ENCODE data around the gene NUPR1. TPM values are rescaled to one million over a fixed set of nuclear protein-coding genes. Genes with fewer than 3 reads are reported as not detected.

NUPR1 gene
- polyA plus RNA-seq, 1 experiment, result 108 TPM

DNA sequence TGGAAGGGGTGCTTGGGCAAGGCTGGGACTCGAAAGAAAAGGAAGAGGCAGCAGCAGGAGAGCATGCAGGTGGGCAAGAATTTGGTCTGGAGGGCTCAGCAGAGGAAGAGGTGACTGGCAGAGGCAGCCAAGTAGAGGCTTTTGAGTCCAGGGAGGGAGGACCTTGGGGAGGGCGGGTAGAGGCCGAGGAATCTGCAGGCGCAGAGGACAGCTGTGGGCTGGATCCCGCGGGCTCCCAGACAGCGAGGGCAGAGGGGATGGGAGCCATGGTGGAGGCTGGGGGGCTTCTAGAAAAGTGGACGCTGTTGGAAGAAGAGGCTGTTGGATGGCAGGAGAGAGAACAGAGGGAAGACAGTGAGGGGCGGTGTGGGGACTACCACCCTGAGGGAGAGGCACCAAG, 41.4 kb downstream of the NUPR1 start:
- ChIA-PET POLR2A (no interaction called here), CTCF (no interaction called here)
- Histone ChIP-seq H3K9me3 (ENCODE audit: control insufficient read depth, insufficient read depth, low read length) (no peaks in the 10 kb centered on the region), H3K27ac (ENCODE audit: low read depth, low read length) (no peak overlapping the region), H3K4me3 (ENCODE audit: low read depth, low read length) (no peak overlapping the region), H3K27me3 (ENCODE audit: control insufficient read depth, insufficient read depth, low read length) (peaks cover 14% of the 10 kb centered on the region)
- DNase-seq (ENCODE audit: low read depth, low spot score), result no peak
- TF ChIP-seq, protein P1, sequence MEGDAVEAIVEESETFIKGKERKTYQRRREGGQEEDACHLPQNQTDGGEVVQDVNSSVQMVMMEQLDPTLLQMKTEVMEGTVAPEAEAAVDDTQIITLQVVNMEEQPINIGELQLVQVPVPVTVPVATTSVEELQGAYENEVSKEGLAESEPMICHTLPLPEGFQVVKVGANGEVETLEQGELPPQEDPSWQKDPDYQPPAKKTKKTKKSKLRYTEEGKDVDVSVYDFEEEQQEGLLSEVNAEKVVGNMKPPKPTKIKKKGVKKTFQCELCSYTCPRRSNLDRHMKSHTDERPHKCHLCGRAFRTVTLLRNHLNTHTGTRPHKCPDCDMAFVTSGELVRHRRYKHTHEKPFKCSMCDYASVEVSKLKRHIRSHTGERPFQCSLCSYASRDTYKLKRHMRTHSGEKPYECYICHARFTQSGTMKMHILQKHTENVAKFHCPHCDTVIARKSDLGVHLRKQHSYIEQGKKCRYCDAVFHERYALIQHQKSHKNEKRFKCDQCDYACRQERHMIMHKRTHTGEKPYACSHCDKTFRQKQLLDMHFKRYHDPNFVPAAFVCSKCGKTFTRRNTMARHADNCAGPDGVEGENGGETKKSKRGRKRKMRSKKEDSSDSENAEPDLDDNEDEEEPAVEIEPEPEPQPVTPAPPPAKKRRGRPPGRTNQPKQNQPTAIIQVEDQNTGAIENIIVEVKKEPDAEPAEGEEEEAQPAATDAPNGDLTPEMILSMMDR (IDR thresholded peaks at IDR 0.05; ENCODE audit: low read depth, low read length), result no peak

GRCh38 chr16:28496844-28497243, 41.9 kb downstream of the NUPR1 start:
- DNase-seq (ENCODE audit: low read depth, low spot score), result no peak
- ChIA-PET CTCF (interaction anchor here (0.5 kb wide), 1 partner anchor 217 kb away, joined by 3 read pairs; no protein-coding TSS in a partner anchor), POLR2A (no interaction called here)
- Histone ChIP-seq H3K9me3 (ENCODE audit: control insufficient read depth, insufficient read depth, low read length) (no peaks in the 10 kb centered on the region), H3K27me3 (ENCODE audit: control insufficient read depth, insufficient read depth, low read length) (peaks cover 14% of the 10 kb centered on the region), H3K4me3 (ENCODE audit: low read depth, low read length) (no peak overlapping the region), H3K27ac (ENCODE audit: low read depth, low read length) (no peak overlapping the region)
- TF ChIP-seq, protein P1 (IDR thresholded peaks at IDR 0.05; ENCODE audit: low read depth, low read length), result no peak

DNA sequence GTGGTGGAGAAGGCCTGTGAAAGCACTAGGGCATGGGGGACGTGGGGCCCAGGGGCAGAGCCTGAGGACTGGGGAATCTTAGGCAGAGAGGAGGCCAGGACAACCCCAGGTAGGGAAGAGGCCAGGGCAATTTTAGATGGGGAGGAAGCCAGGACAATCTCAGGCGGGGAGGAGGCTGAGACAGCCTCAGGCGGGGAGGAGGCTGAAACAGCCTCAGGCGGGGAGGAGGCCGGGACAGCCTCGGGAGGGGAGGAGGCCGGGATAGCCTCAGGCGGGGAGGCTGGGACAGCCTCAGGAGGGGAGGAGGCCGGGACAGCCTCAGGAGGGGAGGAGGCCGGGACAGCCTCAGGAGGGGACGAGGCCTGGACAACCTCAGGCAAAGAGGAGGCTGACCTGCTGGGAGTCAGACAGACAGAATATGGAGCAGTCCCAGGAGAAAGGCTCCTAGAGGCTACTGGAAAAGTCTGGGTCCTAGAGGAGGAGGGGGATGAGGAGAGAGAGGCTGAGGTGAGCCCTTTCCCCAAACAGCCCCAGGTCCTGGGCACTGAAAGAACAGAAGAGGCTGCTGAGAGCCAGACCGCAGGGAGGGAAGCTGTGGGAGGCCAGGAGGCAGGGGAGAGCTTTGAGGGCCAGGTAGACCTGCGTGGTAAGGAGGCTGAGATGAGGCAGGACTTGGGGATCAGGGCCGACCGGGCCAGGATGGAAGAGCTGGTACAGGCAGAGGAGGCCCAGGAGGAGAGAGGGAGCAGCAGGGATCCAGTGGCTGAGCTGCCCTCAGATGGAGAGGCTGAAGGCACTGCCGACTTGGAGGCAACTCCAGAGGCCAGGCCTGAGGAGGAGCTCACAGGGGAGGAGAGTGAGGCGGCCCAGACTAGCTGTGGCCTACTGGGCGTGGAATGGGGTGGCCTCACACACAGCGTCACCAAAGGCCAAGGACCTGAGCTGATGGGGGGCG, 42.7 kb downstream of the NUPR1 start:
- Histone ChIP-seq H3K27ac (ENCODE audit: low read depth, low read length) (no peak overlapping the region), H3K9me3 (ENCODE audit: control insufficient read depth, insufficient read depth, low read length) (no peaks in the 10 kb centered on the region; the same call in 1 of the 2 replicates), H3K27me3 (ENCODE audit: control insufficient read depth, insufficient read depth, low read length) (peaks cover 14% of the 10 kb centered on the region), H3K4me3 (ENCODE audit: low read depth, low read length) (no peak overlapping the region)
- no peak for DNase-seq (ENCODE audit: low read depth, low spot score)
- ChIA-PET CTCF (no interaction called here), POLR2A (no interaction called here)
- TF ChIP-seq, protein P1 (IDR thresholded peaks at IDR 0.05; ENCODE audit: low read depth, low read length), result no peak

- no peak for DNase-seq (ENCODE audit: low read depth, low spot score)
- CTCF ChIA-PET, result no interaction called here
- POLR2A ChIA-PET, result no interaction called here
These were observed 43.5 kb downstream of the NUPR1 start for GRCh38 chr16:28495098-28495793.

More at GRCh38 chr16:28495098-28495793, 43.5 kb downstream of the NUPR1 start:
- no peak overlapping the region for H3K27ac ChIP-seq (ENCODE audit: low read depth, low read length)
- H3K9me3 ChIP-seq (ENCODE audit: control insufficient read depth, insufficient read depth, low read length), result no peaks in the 10 kb centered on the region; the same call in 1 of the 2 replicates
- no peak overlapping the region for H3K4me3 ChIP-seq (ENCODE audit: low read depth, low read length)
- TF ChIP-seq, protein P1 (IDR thresholded peaks at IDR 0.05; ENCODE audit: low read depth, low read length), result no peak
- peaks cover 11% of the 10 kb centered on the region for H3K27me3 ChIP-seq (ENCODE audit: control insufficient read depth, insufficient read depth, low read length)
